T-cell (primary cell): ENCODE data around the gene EPN2. TPM values are rescaled to one million over a fixed set of nuclear protein-coding genes. Genes with fewer than 3 reads are reported as not detected.

Experiments used
- ATAC-seq, 4 experiments: fragments of 200-7000 bp in 3 of 4; fragments of 150-1000 bp in 1 of 4; cut with Tn5 transposase; replicated peaks in 1 of 4; 1 replicate in 3 of 4; 2 replicates in 1 of 4; pipeline ENCODE4 v1.10.0; 2021; ENCODE audit warnings: moderate library complexity in 3 of 4, mild to moderate bottlenecking in 2 of 4, moderate number of reproducible peaks in 1 of 4
- CTCF ChIA-PET, 2 donors: fragments of 300-600 bp; sonication (Branson Sonifier 250); formaldehyde crosslinking; loops; one replicate each; lab custom pipeline; 2022; ENCODE audit warnings: antibody characterized with exemption in 2 of 2; lab: Charles Lee
- POLR2A ChIA-PET, 2 donors: fragments of 300-600 bp; sonication (Branson Sonifier 250); formaldehyde crosslinking; loops; one replicate each; lab custom pipeline; 2022; ENCODE audit warnings: antibody characterized with exemption in 2 of 2; lab: Charles Lee
- DNase-seq, 35 experiments: peaks; one replicate each; pipeline versions ENCODE4 v3.0.0 to v3.0.0-alpha.2; 2013 to 2023
- H3K27ac ChIP-seq: one replicate; pipeline ENCODE4 v1.5.1; 2013; ENCODE audit warnings: low read length
- H3K27me3 ChIP-seq, 2 experiments: replicated peaks in 1 of 2; 1 replicate in 1 of 2; 2 replicates in 1 of 2; pipeline versions ENCODE4 v1.6.1 to v1.7.0; 2013; ENCODE audit warnings: low read length in 1 of 2, mixed read lengths in 1 of 2; ENCODE audit not compliant: control insufficient read depth in 2 of 2, insufficient read depth in 2 of 2; ENCODE audit errors: extremely low read depth in 1 of 2
- H3K36me3 ChIP-seq, 2 donors: 1 replicate in 1 of 2; 2 replicates in 1 of 2; pipeline versions ENCODE4 v1.6.1 to v1.7.0; 2013; ENCODE audit warnings: low read length in 1 of 2; ENCODE audit not compliant: control insufficient read depth in 2 of 2, insufficient read depth in 1 of 2; ENCODE audit errors: extremely low read depth in 1 of 2
- H3K4me1 ChIP-seq, 2 experiments: 1 replicate in 1 of 2; 2 replicates in 1 of 2; pipeline versions ENCODE4 v1.6.1 to v1.7.0; 2013; ENCODE audit warnings: low read length in 2 of 2, mixed read lengths in 1 of 2; ENCODE audit not compliant: insufficient read depth in 2 of 2, control insufficient read depth in 1 of 2; ENCODE audit errors: extremely low read depth in 1 of 2
- H3K4me3 ChIP-seq, 2 donors: 1 replicate in 1 of 2; 2 replicates in 1 of 2; pipeline versions ENCODE4 v1.5.1 to v1.7.0; 2013; ENCODE audit warnings: mild to moderate bottlenecking in 2 of 2, low read length in 1 of 2, moderate library complexity in 1 of 2; ENCODE audit not compliant: control insufficient read depth in 1 of 2; ENCODE audit errors: extremely low read depth in 1 of 2
- H3K9me3 ChIP-seq: 2 replicates; pipeline ENCODE4 v1.7.0; 2013
- H3K27ac Mint-ChIP-seq, 2 donors: one replicate each; pipeline ENCODE4 v1.8.0; 2020 to 2021; ENCODE audit warnings: mild to moderate bottlenecking in 2 of 2, mixed read lengths in 2 of 2
- H3K27me3 Mint-ChIP-seq, 2 donors: one replicate each; pipeline ENCODE4 v1.8.0; 2021 to 2022; ENCODE audit warnings: mixed read lengths in 2 of 2
- H3K36me3 Mint-ChIP-seq: one replicate; pipeline ENCODE4 v1.8.0; 2021; ENCODE audit warnings: mixed read lengths
- H3K4me1 Mint-ChIP-seq, 3 donors: one replicate each; pipeline ENCODE4 v1.8.0; 2020 to 2022; ENCODE audit warnings: mixed read lengths in 3 of 3, mild to moderate bottlenecking in 1 of 3
- H3K4me3 Mint-ChIP-seq, 3 donors: one replicate each; pipeline ENCODE4 v1.8.0; 2020 to 2022; ENCODE audit warnings: mild to moderate bottlenecking in 3 of 3, mixed read lengths in 3 of 3, moderate library complexity in 3 of 3
- H3K9me3 Mint-ChIP-seq, 3 donors: one replicate each; pipeline ENCODE4 v1.8.0; 2020 to 2022; ENCODE audit warnings: mixed read lengths in 3 of 3
- WGBS: methylation state at CpG from one replicate; pipeline ENCODE4 v1.1.5; 2013; ENCODE audit warnings: missing lambda C conversion rate; ENCODE audit not compliant: insufficient coverage; 5-methylcytosine and 5-hydroxymethylcytosine counted together
- total RNA-seq, 35 experiments: library from RNA in 6 of 35; stranded (reverse) in 6 of 35; fragments of 120-200 nt in 1 of 35; gene quantifications; one replicate each; pipeline versions ENCODE4 v1.2.1 to v1.2.4 and lab custom pipeline; 2013 to 2026

The EPN2 gene
- total RNA-seq, 5 donors from 2014 or later (not counting 1 experiment from before 2014, with no cell fraction given) = 5.5 to 9.8 (median 8.4) TPM

GRCh38 chr17:19263641-19264051 is 26.5 kb downstream of the EPN2 start:
- CTCF ChIA-PET = no interaction called here
- peaks cover 0 to 2% (median under 1%) of the 10 kb centered on the region in 3 donors for H3K4me1 Mint-ChIP-seq
- WGBS = 100% methylated on average over 1 of the region's 4 CpGs
- Histone ChIP-seq H3K9me3 (no peaks in the 10 kb centered on the region), H3K4me3 (no peak overlapping the region), H3K36me3 (no peaks in the 10 kb centered on the region), H3K4me1 (no peaks in the 10 kb centered on the region), H3K27ac (no peak overlapping the region), H3K27me3 (peaks cover 2 to 11% of the 10 kb centered on the region in 2 experiments)
- DNase-seq = no peak
- ATAC-seq = no peak
- no peak overlapping the region for H3K4me3 Mint-ChIP-seq
- peaks cover 13 to 37% of the 10 kb centered on the region in 2 donors for H3K27me3 Mint-ChIP-seq
- H3K9me3 Mint-ChIP-seq = no peaks in the 10 kb centered on the region
- POLR2A ChIA-PET = no interaction called here
- no peak overlapping the region for H3K27ac Mint-ChIP-seq
- no peaks in the 10 kb centered on the region for H3K36me3 Mint-ChIP-seq

- H3K36me3 ChIP-seq = no peaks in the 10 kb centered on the region
- Mint-ChIP-seq H3K36me3 (no peaks in the 10 kb centered on the region), H3K27me3 (peaks cover 13 to 42% of the 10 kb centered on the region in 2 donors), H3K4me1 (peaks cover 2 to 7% (median 7%) of the 10 kb centered on the region in 3 donors), H3K27ac (no peak overlapping the region), H3K4me3 (no peak overlapping the region), H3K9me3 (no peaks in the 10 kb centered on the region)
- CTCF ChIA-PET = no interaction called here
- peaks cover 2 to 10% of the 10 kb centered on the region in 2 experiments for H3K27me3 ChIP-seq
- H3K4me1 ChIP-seq = no peaks in the 10 kb centered on the region
- no peak for ATAC-seq
- no CpG with 5 or more reads among the region's 3 CpGs for WGBS
- POLR2A ChIA-PET = no interaction called here
- no peak overlapping the region for H3K4me3 ChIP-seq
- DNase-seq = no peak
- no peaks in the 10 kb centered on the region for H3K9me3 ChIP-seq
- H3K27ac ChIP-seq = no peak overlapping the region
These were observed 27.1 kb downstream of the EPN2 start for GRCh38 chr17:19264268-19264667.

- ATAC-seq (no peak), DNase-seq (no peak)
- H3K36me3 Mint-ChIP-seq = no peaks in the 10 kb centered on the region
- H3K9me3 Mint-ChIP-seq = no peaks in the 10 kb centered on the region
- Histone ChIP-seq H3K4me1 (no peaks in the 10 kb centered on the region), H3K9me3 (no peaks in the 10 kb centered on the region), H3K4me3 (no peak overlapping the region), H3K27ac (no peak overlapping the region), H3K27me3 (peaks cover 2 to 7% of the 10 kb centered on the region in 2 experiments), H3K36me3 (no peaks in the 10 kb centered on the region)
- 75% methylated on average over 5 of the region's 6 CpGs for WGBS
- no peak overlapping the region for H3K4me3 Mint-ChIP-seq
- H3K27me3 Mint-ChIP-seq = peaks cover 11 to 40% of the 10 kb centered on the region in 2 donors
- H3K4me1 Mint-ChIP-seq = peaks cover 2 to 7% (median 7%) of the 10 kb centered on the region in 3 donors
- ChIA-PET POLR2A (no interaction called here), CTCF (no interaction called here)
- H3K27ac Mint-ChIP-seq = no peak overlapping the region
These were observed 27.5 kb downstream of the EPN2 start for GRCh38 chr17:19264681-19265080.

GRCh38 chr17:19265755-19266154 is 28.6 kb downstream of the EPN2 start:
- CTCF ChIA-PET = no interaction called here

GRCh38 chr17:19268611-19269010 is 31.4 kb downstream of the EPN2 start:
- CTCF ChIA-PET = no interaction called here
- 65% methylated on average over 3 of the region's 3 CpGs for WGBS
- Mint-ChIP-seq H3K4me3 (no peak overlapping the region), H3K27me3 (peaks cover 0 to 22% of the 10 kb centered on the region in 2 donors), H3K9me3 (no peaks in the 10 kb centered on the region), H3K4me1 (peaks cover 2 to 13% (median 7%) of the 10 kb centered on the region in 3 donors), H3K36me3 (no peaks in the 10 kb centered on the region), H3K27ac (no peak overlapping the region)
- Histone ChIP-seq H3K27me3 (peaks cover 4 to 5% of the 10 kb centered on the region in 2 experiments), H3K27ac (no peak overlapping the region), H3K4me1 (no peaks in the 10 kb centered on the region), H3K9me3 (no peaks in the 10 kb centered on the region), H3K36me3 (no peaks in the 10 kb centered on the region), H3K4me3 (no peak overlapping the region)
- DNase-seq (no peak), ATAC-seq (no peak)
- POLR2A ChIA-PET = no interaction called here

More at GRCh38 chr17:19265755-19266154, 28.6 kb downstream of the EPN2 start:
- Mint-ChIP-seq H3K27ac (no peak overlapping the region), H3K4me1 (peaks cover 2 to 7% (median 7%) of the 10 kb centered on the region in 3 donors), H3K27me3 (peaks cover 5 to 34% of the 10 kb centered on the region in 2 donors), H3K4me3 (no peak overlapping the region), H3K36me3 (no peaks in the 10 kb centered on the region), H3K9me3 (no peaks in the 10 kb centered on the region)
- no peaks in the 10 kb centered on the region for H3K36me3 ChIP-seq
- POLR2A ChIA-PET = no interaction called here
- no peak for ATAC-seq
- no peak for DNase-seq
- H3K27ac ChIP-seq = no peak overlapping the region
- H3K27me3 ChIP-seq = peaks cover 4 to 5% of the 10 kb centered on the region in 2 experiments
- no peaks in the 10 kb centered on the region for H3K9me3 ChIP-seq
- H3K4me1 ChIP-seq = no peaks in the 10 kb centered on the region
- WGBS = 83% methylated on average over 5 of the region's 6 CpGs
- H3K4me3 ChIP-seq = no peak overlapping the region

GRCh38 chr17:19269106-19269505 is 31.9 kb downstream of the EPN2 start:
- no peaks in the 10 kb centered on the region for H3K36me3 Mint-ChIP-seq
- Histone ChIP-seq H3K4me3 (no peak overlapping the region), H3K27me3 (peaks cover 4 to 5% of the 10 kb centered on the region in 2 experiments), H3K4me1 (no peaks in the 10 kb centered on the region), H3K27ac (no peak overlapping the region), H3K36me3 (no peaks in the 10 kb centered on the region), H3K9me3 (no peaks in the 10 kb centered on the region)
- no peak for DNase-seq
- WGBS = 14% methylated on average over 1 of the region's 1 CpG
- H3K27me3 Mint-ChIP-seq = peaks cover 0 to 21% of the 10 kb centered on the region in 2 donors
- ChIA-PET POLR2A (no interaction called here), CTCF (no interaction called here)
- no peak overlapping the region for H3K27ac Mint-ChIP-seq
- peaks cover 2 to 13% (median 7%) of the 10 kb centered on the region in 3 donors for H3K4me1 Mint-ChIP-seq
- no peaks in the 10 kb centered on the region for H3K9me3 Mint-ChIP-seq
- H3K4me3 Mint-ChIP-seq = no peak overlapping the region
- ATAC-seq = no peak

- ATAC-seq = no peak
- no peaks in the 10 kb centered on the region for H3K9me3 ChIP-seq
- Mint-ChIP-seq H3K9me3 (no peaks in the 10 kb centered on the region), H3K4me1 (peaks cover 2 to 13% (median 7%) of the 10 kb centered on the region in 3 donors), H3K36me3 (no peaks in the 10 kb centered on the region), H3K4me3 (no peak overlapping the region), H3K27me3 (peaks cover 0 to 17% of the 10 kb centered on the region in 2 donors), H3K27ac (no peak overlapping the region)
- H3K27ac ChIP-seq = no peak overlapping the region
- WGBS = 53% methylated on average over 2 of the region's 3 CpGs
- ChIA-PET CTCF (no interaction called here), POLR2A (no interaction called here)
- no peak overlapping the region for H3K4me3 ChIP-seq
- no peaks in the 10 kb centered on the region for H3K36me3 ChIP-seq
- H3K27me3 ChIP-seq = peaks cover 4 to 5% of the 10 kb centered on the region in 2 experiments
- DNase-seq = no peak
- H3K4me1 ChIP-seq = no peaks in the 10 kb centered on the region
These were observed 32.5 kb downstream of the EPN2 start for GRCh38 chr17:19269641-19270040.
